GM18505 (cell line): Measurements from ENCODE around the gene APOBEC3H.
"Not testable (repeated sequence)": the region's sequence is repeated elsewhere in the genome, so short reads cannot be mapped to it uniquely, and the experiment has no call there.

Source experiments
- ATAC-seq: cut with Tn5 transposase; IDR thresholded peaks from one replicate; pipeline ENCODE4 v1.9.1; 2021; ENCODE audit not compliant: unreplicated experiment
- POLR2A ChIP-seq: IDR thresholded peaks from 4 replicates; pipeline ENCODE4 v1.6.1; 2011; ENCODE audit warnings: borderline replicate concordance; ENCODE audit not compliant: insufficient read depth, insufficient read length; ENCODE audit errors: extremely low read depth

Gene APOBEC3H

GRCh38 chr22:39077026-39077840 lies 19.8 kb upstream of the APOBEC3H start, which contains the start of gene APOBEC3G:
TSS of gene APOBEC3G (plus strand) at chr22:39077275. CDS start at chr22:39077362, 87 bp downstream.
- ATAC-seq: peak; percentile 71
- peak; percentile 63 for TF ChIP-seq POLR2A

DNA sequence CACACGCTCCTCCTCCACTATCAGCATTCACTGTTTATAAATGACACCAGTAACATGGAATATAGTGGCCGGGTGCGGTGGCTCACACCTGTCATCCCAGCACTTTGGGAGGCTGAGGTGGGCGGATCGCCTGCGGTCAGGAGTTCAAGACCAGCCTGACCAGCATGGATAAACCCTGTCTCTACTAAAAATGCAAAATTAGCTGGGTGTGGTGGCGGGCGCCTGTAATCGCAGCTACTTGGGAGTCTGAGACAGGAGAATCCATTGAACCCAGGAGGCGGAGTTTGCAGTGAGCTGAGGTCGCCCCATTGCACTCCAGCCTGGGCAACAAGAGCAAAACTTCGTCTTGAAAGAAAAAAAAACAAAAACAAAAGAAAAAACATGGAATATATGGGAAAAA lies 19.1 kb upstream of the APOBEC3H start:
- ATAC-seq: not testable (repeated sequence)

DNA sequence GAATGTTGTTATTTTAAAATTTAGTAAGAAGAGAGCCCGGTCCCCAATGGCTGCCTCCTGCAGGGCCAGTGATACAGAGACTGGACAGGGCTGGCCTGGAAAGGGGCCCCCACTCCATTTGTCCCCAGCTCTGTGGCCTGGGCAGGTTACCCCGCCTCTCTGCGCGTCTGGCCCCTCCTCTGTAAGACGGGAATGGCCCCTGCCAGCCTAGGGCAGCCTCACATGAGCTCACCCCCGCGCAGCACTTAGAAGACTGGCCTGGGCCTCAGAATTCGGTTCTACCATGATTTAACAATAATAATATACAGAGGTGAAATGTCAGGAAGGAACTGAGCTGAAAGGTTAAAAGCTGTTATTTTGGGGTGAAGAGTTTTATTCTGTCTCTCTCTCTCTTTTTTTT lies 18.7 kb upstream of the APOBEC3H start:
- ATAC-seq: no peak
- TF ChIP-seq POLR2A: no peak

DNA sequence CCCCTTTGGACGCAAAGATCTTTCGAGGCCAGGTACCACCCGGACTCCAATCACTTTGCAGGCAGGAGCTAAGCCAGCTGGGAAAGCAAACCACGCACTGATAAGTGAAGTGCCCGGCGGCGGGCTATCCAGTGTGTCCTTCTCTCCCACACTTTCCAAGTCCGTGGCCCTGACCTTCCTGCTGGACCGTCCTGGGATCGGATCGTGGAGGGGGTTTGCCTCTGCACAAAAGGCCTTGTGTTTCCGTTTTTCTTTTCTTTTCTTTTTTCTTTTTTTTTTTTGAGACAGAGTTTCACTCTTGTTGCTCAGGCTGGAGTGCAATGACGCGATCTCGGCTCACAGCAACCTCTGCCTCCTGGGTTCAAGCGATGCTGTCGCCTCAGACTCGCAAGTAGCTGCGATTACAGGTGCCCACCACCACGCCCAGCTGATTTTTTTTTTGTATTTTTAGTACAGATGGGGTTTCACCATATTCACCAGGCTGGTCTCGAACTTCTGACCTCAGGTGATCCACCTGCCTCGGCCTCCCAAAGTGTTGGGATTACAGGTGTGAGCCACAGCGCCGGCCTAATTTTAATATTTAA lies 17.9 kb upstream of the APOBEC3H start:
- not testable (repeated sequence) for ATAC-seq

DNA sequence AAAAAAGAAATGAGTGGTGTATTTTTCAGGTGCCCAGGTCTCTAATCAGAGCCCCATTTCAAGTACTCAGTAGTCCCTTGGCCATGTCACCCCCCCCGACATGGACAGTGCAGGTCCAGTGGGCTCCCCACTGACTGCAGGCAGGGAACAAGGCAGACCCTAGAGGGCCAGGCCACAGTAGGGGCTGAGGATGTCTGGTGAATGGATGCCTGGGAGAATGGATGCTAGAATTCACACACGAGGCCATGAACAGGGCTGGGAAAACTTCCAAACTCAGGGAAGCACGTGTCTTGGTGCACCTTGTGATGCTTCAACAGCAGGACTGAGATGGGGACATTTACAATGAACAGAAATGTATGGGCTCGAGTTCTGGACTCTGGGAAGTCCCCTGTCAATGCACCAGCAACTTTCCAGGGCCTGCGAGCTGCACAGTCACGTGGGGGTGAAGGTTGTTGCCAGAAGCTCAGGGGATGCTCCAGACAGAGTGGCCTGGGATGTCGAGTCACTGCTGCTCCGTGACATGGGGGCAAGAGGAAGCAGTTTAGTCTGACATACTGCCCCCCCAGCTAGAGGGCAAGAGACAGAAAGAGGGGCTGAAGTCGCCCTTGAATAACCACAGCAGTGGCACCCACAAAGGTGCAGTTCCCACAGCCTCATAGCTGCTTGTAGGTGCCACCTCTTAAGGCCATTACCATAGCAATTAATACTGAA lies 16.8 kb upstream of the APOBEC3H start:
- TF ChIP-seq POLR2A: no peak
- ATAC-seq: no peak

GRCh38 chr22:39081016-39081415 lies 16.0 kb upstream of the APOBEC3H start:
- ATAC-seq: no peak
- TF ChIP-seq POLR2A: no peak

GRCh38 chr22:39081598-39081997 lies 15.4 kb upstream of the APOBEC3H start:
- ATAC-seq: no peak
- TF ChIP-seq POLR2A: no peak

GRCh38 chr22:39083212-39084165 lies 13.6 kb upstream of the APOBEC3H start:
- TF ChIP-seq POLR2A: peak; percentile 13
- no peak for ATAC-seq

DNA sequence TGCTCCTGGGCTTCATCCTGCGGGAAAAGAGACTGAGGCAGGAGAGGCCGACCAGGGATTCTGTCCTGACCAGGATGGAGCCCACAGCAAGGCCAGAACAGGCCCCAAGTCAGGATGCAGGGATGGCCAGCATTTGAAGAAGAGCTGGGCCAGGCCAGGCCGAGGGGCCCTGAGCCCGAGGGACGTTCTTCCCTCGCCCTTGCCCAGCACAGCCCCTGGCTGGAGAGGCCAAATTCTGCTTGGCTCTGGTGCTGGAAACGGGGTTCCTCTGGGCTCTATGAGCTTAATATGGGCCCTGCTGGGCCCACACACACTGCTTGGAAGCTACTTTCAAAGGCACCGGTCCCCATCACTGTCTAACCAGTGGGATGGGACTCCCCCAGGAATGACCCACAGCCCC lies 12.4 kb upstream of the APOBEC3H start:
- no peak for ATAC-seq
- no peak for TF ChIP-seq POLR2A

GRCh38 chr22:39087098-39087497 lies 9.9 kb upstream of the APOBEC3H start:
- ATAC-seq: no peak
- no peak for TF ChIP-seq POLR2A

GRCh38 chr22:39087881-39088684 lies 9.0 kb upstream of the APOBEC3H start:
- TF ChIP-seq POLR2A: no peak
- ATAC-seq: no peak

GRCh38 chr22:39088685-39089032 lies 8.4 kb upstream of the APOBEC3H start:
- no peak for ATAC-seq

More at GRCh38 chr22:39088685-39089032, 8.4 kb upstream of the APOBEC3H start:
- no peak for TF ChIP-seq POLR2A
